Measurements from ENCODE around the gene PSEN1. TPM values are rescaled to one million over a fixed set of nuclear protein-coding genes. Genes with fewer than 3 reads are reported as not detected.
A peak's percentile ranks its signal among the peaks of the same experiment; 100 is the strongest.

The PSEN1 gene
- total and polyA plus RNA-seq, 2 of the 8 experiments (the other 6 are each of a cell fraction or from before 2014, with no cell fraction given) = 10.1 to 38.7 TPM

GRCh38 chr14:73230051-73230450 lies 93.7 kb downstream of the PSEN1 start:
- no peak for FAIRE-seq
- 94% methylated on average over 6 of the region's 6 CpGs; no CpG with 5 or more reads in 1 of the 2 experiments for WGBS, 2 experiments (ENCODE audit: extremely low coverage in 1 of 2, insufficient coverage in 1 of 2, insufficient read length in 1 of 2, insufficient replicate concordance in 2 of 2, low coverage in 1 of 2, low lambda C conversion rate in 2 of 2, missing lambda C conversion rate in 1 of 2)
- H2BK12ac ChIP-seq (ENCODE audit: low read depth, low read length) = no peak overlapping the region
- TF ChIP-seq POU5F1 (IDR thresholded peaks at IDR 0.05; ENCODE audit: low read depth, low read length) = no peak
- TF ChIP-seq ASH2L (IDR thresholded peaks at IDR 0.05; ENCODE audit: low read length) = no peak
- TF ChIP-seq USF2 (IDR thresholded peaks at IDR 0.05; ENCODE audit: low read length) = no peak
- TF ChIP-seq CEBPB (IDR thresholded peaks at IDR 0.05; ENCODE audit: low read depth, low read length) = no peak
- no peak for TF ChIP-seq ATF2 (IDR thresholded peaks at IDR 0.05; ENCODE audit: low read length)

More at GRCh38 chr14:73230051-73230450, 93.7 kb downstream of the PSEN1 start:
- H3K56ac ChIP-seq (replicated peaks; ENCODE audit: insufficient read length, low read depth, low read length) = no peak overlapping the region
- no peak overlapping the region for H4K91ac ChIP-seq (replicated peaks; ENCODE audit: insufficient read length, low read length)
- no peaks in the 10 kb centered on the region for H3K79me2 ChIP-seq (ENCODE audit: control insufficient read depth in 1 of 2, insufficient read depth in 2 of 2, low read length in 2 of 2)
- no peak overlapping the region for H2BK20ac ChIP-seq (ENCODE audit: low read length)
- no peak overlapping the region for H3K4ac ChIP-seq (replicated peaks; ENCODE audit: insufficient read length, low read depth, low read length)
- no peak overlapping the region for H3K27ac ChIP-seq (ENCODE audit: low read depth, low read length)
- no peak overlapping the region for H3K23ac ChIP-seq (ENCODE audit: insufficient read length)
- no peak overlapping the region for H2BK120ac ChIP-seq (replicated peaks; ENCODE audit: low read depth, low read length)
- H4K8ac ChIP-seq (ENCODE audit: extremely low read depth, insufficient read depth, low read length) = 0 out of 2 replicates have a peak overlapping the region, but pooled peaks have one; percentile 22
- H2BK5ac ChIP-seq (ENCODE audit: low read depth, low read length) = no peak overlapping the region
- no peak overlapping the region for H3K4me2 ChIP-seq (ENCODE audit: insufficient read depth in 1 of 2, low read depth in 2 of 2, low read length in 2 of 2)
- H2AK5ac ChIP-seq (ENCODE audit: low read depth, low read length) = no peak overlapping the region
- H3K4me1 ChIP-seq (replicated peaks in 1 of 4; ENCODE audit: control insufficient read depth in 3 of 4, insufficient read depth in 4 of 4, low read length in 3 of 4) = peaks cover 6 to 33% (median 16%) of the 10 kb centered on the region in 4 experiments
- H3K79me1 ChIP-seq (ENCODE audit: low read depth, low read length) = no peaks in the 10 kb centered on the region
- H4K5ac ChIP-seq (ENCODE audit: insufficient read length, low read depth, low read length) = no peak overlapping the region
- no peaks in the 10 kb centered on the region; a peak in 1 of 7 replicates for H3K27me3 ChIP-seq (replicated peaks in 1 of 4; ENCODE audit: control insufficient read depth in 3 of 4, extremely low read depth in 1 of 4, insufficient read depth in 3 of 4, low read length in 3 of 4)
- no peak overlapping the region for H3K9ac ChIP-seq (replicated peaks in 1 of 4; ENCODE audit: extremely low read depth in 1 of 4, low read depth in 3 of 4, low read length in 3 of 4)
- no peaks in the 10 kb centered on the region for H4K20me1 ChIP-seq (replicated peaks in 1 of 2; ENCODE audit: control insufficient read depth in 1 of 2, insufficient read depth in 2 of 2, low read length in 2 of 2)
- no peak for DNase-seq (ENCODE audit: low read depth in 1 of 2, low spot score in 2 of 2)
- H3K4me3 ChIP-seq (ENCODE audit: extremely low read depth in 1 of 4, insufficient read depth in 2 of 4, low read depth in 3 of 4, low read length in 4 of 4) = no peak overlapping the region
- H2BK15ac ChIP-seq (ENCODE audit: low read length) = 0 out of 2 replicates have a peak overlapping the region, but pooled peaks have one; percentile 77
- H3K9me3 ChIP-seq (ENCODE audit: insufficient read depth in 2 of 2, low read depth in 1 of 2, low read length in 1 of 2) = no peaks in the 10 kb centered on the region
- H3K18ac ChIP-seq (ENCODE audit: extremely low read depth, low read length) = no peak overlapping the region
- H3K14ac ChIP-seq (ENCODE audit: insufficient read length) = no peak overlapping the region
- H3K23me2 ChIP-seq (ENCODE audit: low read depth, low read length) = no peaks in the 10 kb centered on the region
- POLR2A ChIA-PET (ENCODE audit: partially characterized antibody) = interaction anchor here (0.7 kb wide), 1 partner anchor 12 kb away, joined by 3 read pairs; no protein-coding TSS in a partner anchor
- no peak overlapping the region for H2AFZ ChIP-seq (ENCODE audit: low read length)
- CTCF ChIA-PET (ENCODE audit: partially characterized antibody) = interaction anchor here (0.6 to 5.6 kb wide), 18 partner anchors 9 to 291 kb away, joined by 3 to 50 read pairs (median 4); no protein-coding TSS in a partner anchor
- H3K36me3 ChIP-seq (ENCODE audit: control insufficient read depth in 2 of 4, insufficient read depth in 4 of 4, low read length in 3 of 4) = no peaks in the 10 kb centered on the region; a peak in 2 of 8 replicates

Measured in H1 (cell line).